Stimulated activated CD8-positive, alpha-beta memory T cell treated with anti-CD3 and anti-CD28 coated beads, Interleukin-4, amount 100 ng/mL, for 48 hours (primary cell): ENCODE measurements around the gene ZYG11A.

ENCODE experiments used
- DNase-seq: peaks from one replicate; pipeline ENCODE4 v3.0.0-alpha.2; 2020

Gene ZYG11A

GRCh38 chr1:52880206-52880605 lies 37.6 kb downstream of the ZYG11A start:
- no peak for DNase-seq

GRCh38 chr1:52887483-52887882 lies 44.9 kb downstream of the ZYG11A start:
- DNase-seq, result no peak

- no peak for DNase-seq
These were observed 50.1 kb downstream of the ZYG11A start for GRCh38 chr1:52892424-52893215.

DNA sequence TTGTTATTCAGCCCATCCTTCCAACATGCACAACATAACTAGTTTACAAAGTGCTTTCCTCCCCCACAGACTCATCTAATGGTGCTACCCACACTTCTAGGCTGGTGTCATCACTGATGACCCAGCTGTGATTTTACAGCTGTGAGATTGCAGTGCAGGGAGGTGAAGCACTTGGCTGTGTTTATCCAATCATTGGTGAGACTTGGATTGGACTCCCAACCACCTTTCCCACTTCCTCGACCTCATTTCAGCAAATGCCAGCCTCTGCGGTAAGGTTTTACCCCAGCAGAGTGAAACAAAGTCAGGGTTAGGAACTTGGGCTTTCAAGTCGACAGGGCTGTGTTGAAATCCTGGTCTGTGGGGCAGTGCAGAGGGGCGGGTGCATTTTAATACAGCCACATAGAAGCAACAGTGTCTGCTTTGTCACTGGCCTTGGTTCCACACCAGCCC lies 56.9 kb downstream of the ZYG11A start:
- no peak for DNase-seq

- no peak for DNase-seq
These were observed 57.8 kb downstream of the ZYG11A start for GRCh38 chr1:52900402-52900801.

- no peak for DNase-seq
These were observed 58.8 kb downstream of the ZYG11A start for GRCh38 chr1:52901384-52901783.

GRCh38 chr1:52904208-52904926 lies 61.8 kb downstream of the ZYG11A start:
- DNase-seq, result no peak

DNA sequence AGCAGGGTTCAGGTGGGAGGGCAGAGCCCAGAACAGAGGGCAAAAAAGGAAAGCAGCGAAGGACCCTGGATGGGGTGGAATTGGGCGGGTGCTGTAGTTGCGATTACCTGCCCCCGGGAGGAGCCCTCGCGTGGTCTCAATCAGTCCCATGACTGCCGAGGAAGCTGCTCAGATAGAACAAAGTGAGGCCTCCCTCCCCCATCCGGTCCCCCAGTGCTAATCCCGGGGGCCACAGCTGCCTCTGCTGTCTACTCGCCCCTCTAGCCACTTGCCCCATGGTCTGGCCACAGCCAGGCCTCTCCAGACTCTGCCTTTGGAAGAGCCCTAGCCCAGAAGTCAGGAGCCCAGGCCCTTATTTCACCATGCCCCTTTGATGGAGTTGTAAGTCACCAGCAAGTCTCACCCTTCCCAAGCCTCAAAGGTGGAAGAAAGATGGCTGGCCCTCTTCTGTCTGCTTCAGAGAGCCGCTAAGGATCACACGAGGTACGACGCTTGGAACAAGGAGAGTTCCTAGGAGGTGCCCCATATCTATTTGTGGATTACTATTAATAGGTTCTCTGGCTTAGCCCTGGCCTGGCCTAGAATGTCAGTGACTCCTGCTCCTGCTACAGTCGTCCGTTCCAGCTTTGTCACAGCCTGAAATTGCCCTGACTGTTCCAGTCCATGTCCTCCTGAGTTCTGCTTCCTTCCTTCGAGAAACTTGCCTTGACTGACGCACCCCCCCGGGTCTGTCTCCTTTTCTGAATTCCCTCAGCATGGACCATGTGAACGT lies 62.6 kb downstream of the ZYG11A start:
- peak; percentile 61 for DNase-seq

DNA sequence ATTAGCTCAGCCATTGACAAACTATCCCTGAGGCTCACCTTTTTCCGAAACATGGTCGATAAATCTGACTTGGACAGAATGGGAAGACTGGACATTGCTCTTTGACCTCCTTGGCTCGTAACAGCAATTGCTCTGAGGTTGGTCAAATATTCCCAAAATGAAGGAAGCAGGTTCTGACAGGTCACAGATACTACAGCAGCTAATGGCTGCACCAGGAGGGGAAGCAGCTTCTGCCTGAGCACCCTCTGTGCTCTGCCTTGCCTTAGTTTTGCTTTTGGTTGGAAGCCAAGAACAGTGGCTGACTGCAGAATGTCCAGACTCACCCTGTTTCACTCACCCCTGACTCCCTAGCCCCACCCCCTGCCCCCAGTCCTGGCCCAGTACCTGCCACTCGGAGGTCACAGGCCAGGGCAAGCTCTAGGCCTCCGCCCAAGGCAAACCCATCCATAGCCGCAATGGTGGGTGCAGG lies 63.6 kb downstream of the ZYG11A start:
- no peak for DNase-seq

DNA sequence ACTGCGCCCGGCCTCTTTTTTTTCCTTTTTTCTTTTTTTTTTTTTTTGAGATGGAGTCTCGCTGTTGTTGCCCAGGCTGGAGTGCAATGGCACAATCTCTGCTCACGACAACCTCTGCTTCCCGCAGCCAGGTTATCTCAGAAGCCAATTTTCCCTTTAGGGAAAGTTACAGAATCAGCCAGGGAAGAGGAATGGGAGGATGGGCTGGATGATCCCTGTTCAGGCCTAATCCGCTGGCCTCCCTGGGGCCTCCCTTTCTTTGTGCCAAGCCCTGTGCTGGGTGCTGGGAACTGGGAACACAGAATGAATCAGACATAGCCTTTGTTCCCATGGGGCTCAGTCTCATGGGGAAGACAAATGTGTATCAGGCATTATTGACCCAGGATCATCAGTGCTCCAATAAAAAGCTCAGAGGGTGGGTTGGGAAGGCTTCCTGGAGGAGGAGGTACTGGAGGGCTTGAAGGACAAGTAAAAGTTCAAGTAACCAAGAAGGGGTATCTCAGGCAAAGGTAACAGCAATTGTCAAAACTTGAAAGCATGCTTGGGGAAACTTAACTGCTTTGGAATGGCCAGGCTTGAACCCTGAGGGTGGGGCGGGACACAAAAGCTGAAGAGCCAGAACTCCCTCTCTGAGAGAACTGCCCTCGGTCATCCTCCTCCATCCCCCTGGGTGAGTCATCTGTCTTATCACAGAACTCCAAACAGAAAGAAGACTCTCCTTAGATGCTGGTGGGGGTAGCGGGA lies 64.7 kb downstream of the ZYG11A start:
- no peak for DNase-seq

DNA sequence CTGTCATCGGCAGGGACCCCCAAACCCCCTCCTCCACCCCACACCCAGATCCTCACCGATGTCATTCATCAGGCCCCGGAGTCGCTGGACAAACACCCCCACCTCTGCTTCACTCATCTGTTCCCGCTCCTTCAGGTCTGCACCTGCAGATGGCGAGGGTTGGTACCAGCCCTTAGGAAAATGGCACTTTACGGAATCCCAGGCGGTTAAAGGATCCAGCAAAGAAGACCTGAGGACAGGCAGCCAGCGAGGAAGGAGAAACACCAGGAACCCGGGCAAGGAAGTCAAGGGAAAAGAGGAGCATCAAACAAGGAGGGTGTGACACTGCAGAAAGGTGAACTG lies 65.2 kb downstream of the ZYG11A start:
- no peak for DNase-seq

- no peak for DNase-seq
These were observed 69.0 kb downstream of the ZYG11A start for GRCh38 chr1:52911541-52911940.

DNA sequence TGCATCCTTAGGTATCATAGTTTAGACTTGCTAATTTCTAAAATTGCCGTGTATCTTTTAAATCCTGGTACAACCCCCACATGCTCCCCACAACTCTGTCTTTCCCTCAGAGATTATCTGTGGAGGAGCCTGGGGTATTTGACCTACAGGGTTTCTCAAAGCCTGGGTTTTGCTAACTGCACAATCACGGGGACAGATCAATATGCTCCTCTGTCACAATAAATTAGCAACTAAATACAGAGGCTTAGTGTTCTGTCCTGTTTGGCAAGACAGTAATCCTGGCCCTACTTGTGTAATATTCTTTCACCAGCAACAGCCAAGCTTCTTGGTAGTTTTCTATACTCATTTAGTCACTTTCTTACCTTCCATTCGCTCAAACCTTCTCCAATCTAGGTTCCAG lies 70.5 kb downstream of the ZYG11A start:
- no peak for DNase-seq

DNA sequence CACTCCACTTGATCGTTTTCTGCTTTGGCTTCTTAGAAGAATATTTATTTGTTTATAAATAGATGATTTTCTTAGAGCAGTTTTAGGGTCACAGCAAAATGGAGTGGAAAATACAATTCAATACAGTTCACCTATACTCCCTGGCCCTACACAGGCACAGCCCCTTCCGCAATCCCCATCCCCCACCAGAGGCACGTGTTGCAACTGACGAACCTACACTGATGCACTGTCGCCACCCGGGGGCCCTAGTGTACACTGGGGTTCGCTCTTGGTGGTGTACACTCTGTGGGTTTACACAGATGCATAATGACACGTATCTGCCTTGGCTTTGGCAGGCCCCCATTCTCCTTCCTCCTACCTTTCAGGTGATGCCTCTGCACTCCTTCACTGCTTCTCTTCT lies 71.0 kb downstream of the ZYG11A start:
- DNase-seq, result peak; percentile 30

- no peak for DNase-seq
These were observed 71.9 kb downstream of the ZYG11A start for GRCh38 chr1:52914463-52914862.

- DNase-seq, result no peak
These were observed 72.8 kb downstream of the ZYG11A start for GRCh38 chr1:52915211-52915854.

DNA sequence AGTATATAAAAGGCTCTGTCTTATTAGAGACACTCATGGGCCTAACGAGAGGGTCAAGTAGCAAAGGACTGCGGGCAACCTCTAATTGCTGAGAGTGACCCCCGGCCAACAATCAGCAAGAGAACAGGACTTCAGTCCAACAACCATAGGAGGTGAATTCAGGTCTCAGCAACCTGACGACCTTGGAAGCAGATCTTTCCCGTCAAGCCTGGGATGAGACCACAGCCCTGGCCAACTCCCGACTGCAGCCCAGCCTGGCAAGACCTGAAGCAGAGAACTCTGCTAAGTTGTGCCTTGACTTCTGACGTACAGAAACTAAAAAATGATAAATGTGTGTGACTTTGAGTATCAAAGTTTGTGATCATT lies 73.3 kb downstream of the ZYG11A start:
- no peak for DNase-seq

GRCh38 chr1:52916241-52916975 lies 73.8 kb downstream of the ZYG11A start:
- DNase-seq, result no peak

DNA sequence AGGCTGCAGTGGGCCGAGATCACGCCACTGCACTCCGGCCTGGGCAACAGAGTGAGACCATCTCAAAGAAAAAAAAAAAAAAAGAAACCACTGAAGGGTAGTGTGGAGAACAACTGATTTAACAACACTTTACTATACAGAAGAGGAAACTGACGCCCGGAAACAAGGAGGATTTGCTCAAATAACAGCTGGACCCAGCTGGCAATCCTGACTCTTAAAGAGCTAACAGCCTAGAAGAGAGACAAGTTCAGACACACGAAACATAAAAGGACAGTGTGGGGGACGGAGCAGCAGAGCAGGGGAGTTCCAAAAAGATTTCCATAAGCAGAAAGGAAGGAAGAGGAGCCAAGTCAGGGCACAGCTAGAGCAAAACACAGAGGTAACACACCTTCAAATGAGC lies 74.6 kb downstream of the ZYG11A start:
- no peak for DNase-seq

GRCh38 chr1:52917581-52917980 lies 75.0 kb downstream of the ZYG11A start:
- DNase-seq, result no peak

DNA sequence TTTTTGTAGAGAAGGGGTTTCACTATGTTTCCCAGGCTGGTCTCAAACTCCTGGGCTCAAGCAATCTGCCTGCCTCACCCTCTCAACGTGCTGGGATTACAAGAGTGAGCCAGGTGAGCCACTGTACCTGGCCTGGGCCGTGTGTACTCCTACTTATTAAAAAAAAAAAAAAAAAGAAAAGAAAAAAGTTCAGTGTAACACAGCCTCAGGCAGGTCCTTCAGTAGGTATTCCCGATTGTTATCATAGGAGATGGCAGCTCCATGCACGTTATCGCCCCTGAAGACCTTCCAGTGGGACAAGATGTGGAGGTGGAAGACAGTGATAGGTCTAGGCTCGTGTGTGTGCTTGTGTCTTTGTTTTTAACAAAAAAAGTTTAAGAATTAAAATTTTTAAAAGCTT lies 75.6 kb downstream of the ZYG11A start:
- no peak for DNase-seq
